Skeletal muscle tissue (tissue), 4 donors: ENCODE data around the gene GARS1. TPM values are rescaled to one million over a fixed set of nuclear protein-coding genes. Genes with fewer than 3 reads are reported as not detected.

Experiments used
- H3K27ac ChIP-seq: one replicate; pipeline ENCODE4 v1.7.0; 2013; ENCODE audit warnings: mild to moderate bottlenecking, low read depth, low read length, inconsistent platforms
- H3K27me3 ChIP-seq, 3 donors: one replicate each; pipeline ENCODE4 v1.7.0; 2013; ENCODE audit warnings: low read length in 3 of 3; ENCODE audit not compliant: control insufficient read depth in 3 of 3, insufficient read depth in 3 of 3
- H3K36me3 ChIP-seq, 3 donors: one replicate each; pipeline ENCODE4 v1.7.0; 2013; ENCODE audit warnings: low read length in 3 of 3; ENCODE audit not compliant: control insufficient read depth in 3 of 3, insufficient read depth in 3 of 3
- H3K4me1 ChIP-seq, 3 donors: one replicate each; pipeline ENCODE4 v1.7.0; 2013; ENCODE audit warnings: low read length in 3 of 3, mild to moderate bottlenecking in 3 of 3; ENCODE audit not compliant: control insufficient read depth in 3 of 3, insufficient read depth in 3 of 3
- H3K4me3 ChIP-seq, 3 donors: one replicate each; pipeline ENCODE4 v1.7.0; 2013; ENCODE audit warnings: low read length in 3 of 3
- H3K9ac ChIP-seq, 3 donors: one replicate each; pipeline ENCODE4 v1.7.0; 2013; ENCODE audit warnings: low read length in 3 of 3, mild to moderate bottlenecking in 3 of 3, moderate library complexity in 2 of 3, low read depth in 1 of 3
- H3K9me3 ChIP-seq, 3 donors: one replicate each; pipeline ENCODE4 v1.7.0; 2013; ENCODE audit warnings: low read length in 3 of 3; ENCODE audit not compliant: control insufficient read depth in 3 of 3
- total RNA-seq: library from RNA; depleted of rRNA; stranded (reverse); fragments of >200 nt; gene quantifications from one replicate; pipeline ENCODE4 v1.2.3, GENCODE V29; 2014
- donor health status: Osteomylitis.

Gene GARS1
- total RNA-seq, 1 donor from 2014 or later = 41.2 TPM

DNA sequence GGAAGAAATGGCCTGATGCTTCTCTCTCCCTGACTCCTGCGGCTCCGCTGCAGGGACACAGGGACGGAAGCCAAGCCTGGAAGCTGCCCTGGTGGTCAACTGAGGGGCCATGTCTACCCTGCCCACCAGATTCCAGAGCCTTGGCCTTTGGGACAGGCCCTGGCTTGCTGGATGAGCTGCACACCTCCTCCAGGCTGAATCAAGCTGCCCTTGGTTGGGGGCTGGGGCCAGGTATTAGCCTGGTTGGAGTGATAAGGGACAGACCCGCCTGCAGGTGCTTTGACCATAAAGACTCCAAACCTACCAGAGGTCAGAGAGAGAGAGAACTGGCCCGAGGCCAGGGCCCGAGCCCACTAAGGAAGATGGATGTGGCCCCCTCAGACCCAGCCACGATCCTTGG lies 57.5 kb downstream of the GARS1 start:
- Histone ChIP-seq H3K27me3 (no peaks in the 10 kb centered on the region), H3K4me3 (no peak overlapping the region), H3K36me3 (no peaks in the 10 kb centered on the region), H3K9me3 (no peaks in the 10 kb centered on the region), H3K4me1 (no peaks in the 10 kb centered on the region), H3K9ac (no peak overlapping the region), H3K27ac (no peak overlapping the region)

DNA sequence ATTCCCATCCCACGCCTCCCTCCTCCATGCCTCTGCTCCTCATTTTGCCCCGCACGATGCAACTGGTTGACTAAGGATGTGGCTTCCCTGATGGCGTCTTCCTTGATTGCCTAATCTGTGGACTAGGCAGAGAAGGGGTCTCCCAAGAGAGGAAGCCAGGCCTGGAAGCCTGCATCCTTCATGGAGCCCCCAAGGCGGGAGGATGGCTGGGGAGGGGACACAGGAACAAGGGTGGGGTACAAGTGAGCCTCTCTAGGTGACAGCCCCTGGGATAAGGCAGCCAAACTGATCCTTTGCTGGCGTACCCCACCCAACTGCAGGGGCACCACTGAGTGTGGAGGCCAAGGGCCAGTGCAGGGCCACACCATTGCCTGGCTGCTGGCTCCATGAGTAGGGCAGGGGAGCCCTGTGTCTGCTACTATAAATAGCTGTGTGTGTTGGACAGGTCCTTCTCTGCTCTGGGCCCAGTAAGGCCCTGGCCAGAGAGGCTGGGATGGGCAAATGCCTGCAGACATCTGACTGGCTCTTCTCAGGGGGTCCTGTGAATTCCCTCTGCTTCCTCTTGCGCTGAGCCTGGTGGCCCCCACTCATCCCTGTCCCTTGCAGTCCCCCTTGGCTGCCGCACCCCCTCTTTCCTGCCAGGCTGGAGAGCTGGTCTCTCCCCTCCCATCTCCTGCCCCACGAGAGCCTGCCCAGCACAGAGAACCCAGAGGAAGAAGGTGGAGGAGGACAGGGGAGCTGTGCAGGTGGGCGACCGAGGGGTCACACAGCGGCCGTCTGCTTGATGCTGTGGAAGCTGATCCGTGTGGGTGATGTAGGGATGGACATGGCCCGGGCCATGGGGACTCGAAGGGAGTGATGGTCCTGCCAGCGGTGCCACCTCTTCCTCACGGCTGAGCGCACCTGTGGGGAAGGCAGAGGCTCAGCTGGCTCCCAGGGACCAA lies 58.3 kb downstream of the GARS1 start:
- Histone ChIP-seq H3K27ac (no peak overlapping the region), H3K9ac (no peak overlapping the region), H3K4me3 (no peak overlapping the region), H3K9me3 (no peaks in the 10 kb centered on the region), H3K36me3 (no peaks in the 10 kb centered on the region), H3K4me1 (no peaks in the 10 kb centered on the region), H3K27me3 (no peaks in the 10 kb centered on the region)

DNA sequence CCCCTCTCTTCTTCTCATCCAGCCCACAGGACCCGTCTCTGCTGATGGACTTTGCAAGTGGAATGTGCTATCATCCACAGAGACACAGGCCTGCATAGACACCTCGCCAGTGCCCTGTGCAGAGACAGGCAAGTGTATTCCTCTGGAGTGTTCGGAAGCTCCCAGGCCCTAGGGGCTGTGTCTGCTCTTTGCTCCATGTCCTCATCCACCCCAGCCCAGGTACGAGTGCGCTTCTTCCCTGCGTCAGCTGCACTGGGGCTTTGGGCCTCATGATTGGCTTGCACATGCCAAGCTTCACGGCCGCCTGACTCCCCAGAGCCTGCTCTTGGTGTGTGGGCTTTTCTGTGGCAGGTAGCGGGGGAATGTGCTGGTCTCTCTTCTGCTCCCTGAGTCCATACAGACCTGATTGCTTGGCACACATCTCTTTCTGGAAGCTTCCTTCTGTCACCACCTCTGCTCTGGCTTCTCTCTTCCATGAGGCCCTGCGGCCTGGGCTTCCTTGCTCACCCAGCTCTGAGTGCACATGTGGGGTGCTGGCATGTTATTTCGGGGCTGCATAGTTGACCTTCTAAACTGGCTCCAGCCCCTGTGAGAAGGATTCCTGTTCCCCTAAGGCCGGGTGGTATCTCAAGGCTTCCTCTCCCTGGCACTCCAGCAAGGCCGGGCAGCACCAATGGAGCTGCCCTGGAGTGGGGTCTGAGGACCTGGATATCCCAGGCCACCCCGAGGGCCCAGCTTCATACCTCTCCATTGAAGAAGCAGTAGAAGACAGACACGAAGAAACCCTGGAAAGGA lies 59.8 kb downstream of the GARS1 start:
- Histone ChIP-seq H3K4me1 (no peaks in the 10 kb centered on the region), H3K36me3 (no peaks in the 10 kb centered on the region), H3K4me3 (no peak overlapping the region), H3K27me3 (no peaks in the 10 kb centered on the region), H3K27ac (no peak overlapping the region), H3K9ac (no peak overlapping the region), H3K9me3 (no peaks in the 10 kb centered on the region)

DNA sequence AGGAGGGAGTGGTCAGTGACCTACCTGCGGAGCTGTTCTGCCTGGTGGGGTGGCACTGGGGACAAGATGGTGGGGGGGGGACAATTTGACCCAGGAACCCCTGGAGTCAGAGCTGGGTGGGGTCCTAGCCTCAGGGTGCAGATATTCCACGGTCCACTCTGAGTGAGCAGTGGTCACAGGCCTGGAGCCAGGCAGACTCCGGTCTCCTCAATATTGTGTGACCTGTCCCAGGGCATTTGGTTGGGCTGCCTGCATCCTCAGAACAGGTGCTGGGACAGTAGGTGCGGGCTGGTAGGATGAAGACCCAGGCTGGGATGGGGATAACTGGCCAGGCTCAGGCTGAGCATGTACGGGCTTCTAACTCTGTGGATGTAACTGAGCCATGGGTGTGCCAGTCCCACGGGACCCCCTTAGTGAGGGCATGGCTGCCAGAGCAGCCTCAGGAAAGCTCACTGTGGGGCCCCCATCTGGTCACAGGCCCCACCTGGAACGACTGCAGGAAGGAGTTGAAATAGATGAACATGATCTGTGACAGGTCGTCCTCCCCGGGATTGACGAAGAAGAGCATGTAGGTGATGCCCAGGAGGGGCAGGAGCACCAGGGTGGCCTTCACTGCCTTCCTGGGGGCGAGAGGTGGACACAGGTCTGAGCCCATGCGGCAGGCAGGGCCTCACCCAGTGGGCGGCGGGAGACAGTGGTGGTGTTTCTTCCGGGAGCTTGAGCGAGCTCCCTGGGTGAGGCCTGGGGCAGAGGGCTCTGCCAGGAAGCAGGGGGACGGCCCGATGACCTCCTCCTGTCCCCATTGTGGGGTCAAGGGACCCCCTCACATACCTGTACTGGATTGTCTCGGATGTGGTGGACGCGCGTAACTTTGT lies 60.7 kb downstream of the GARS1 start:
- no peak overlapping the region for H3K4me3 ChIP-seq

DNA sequence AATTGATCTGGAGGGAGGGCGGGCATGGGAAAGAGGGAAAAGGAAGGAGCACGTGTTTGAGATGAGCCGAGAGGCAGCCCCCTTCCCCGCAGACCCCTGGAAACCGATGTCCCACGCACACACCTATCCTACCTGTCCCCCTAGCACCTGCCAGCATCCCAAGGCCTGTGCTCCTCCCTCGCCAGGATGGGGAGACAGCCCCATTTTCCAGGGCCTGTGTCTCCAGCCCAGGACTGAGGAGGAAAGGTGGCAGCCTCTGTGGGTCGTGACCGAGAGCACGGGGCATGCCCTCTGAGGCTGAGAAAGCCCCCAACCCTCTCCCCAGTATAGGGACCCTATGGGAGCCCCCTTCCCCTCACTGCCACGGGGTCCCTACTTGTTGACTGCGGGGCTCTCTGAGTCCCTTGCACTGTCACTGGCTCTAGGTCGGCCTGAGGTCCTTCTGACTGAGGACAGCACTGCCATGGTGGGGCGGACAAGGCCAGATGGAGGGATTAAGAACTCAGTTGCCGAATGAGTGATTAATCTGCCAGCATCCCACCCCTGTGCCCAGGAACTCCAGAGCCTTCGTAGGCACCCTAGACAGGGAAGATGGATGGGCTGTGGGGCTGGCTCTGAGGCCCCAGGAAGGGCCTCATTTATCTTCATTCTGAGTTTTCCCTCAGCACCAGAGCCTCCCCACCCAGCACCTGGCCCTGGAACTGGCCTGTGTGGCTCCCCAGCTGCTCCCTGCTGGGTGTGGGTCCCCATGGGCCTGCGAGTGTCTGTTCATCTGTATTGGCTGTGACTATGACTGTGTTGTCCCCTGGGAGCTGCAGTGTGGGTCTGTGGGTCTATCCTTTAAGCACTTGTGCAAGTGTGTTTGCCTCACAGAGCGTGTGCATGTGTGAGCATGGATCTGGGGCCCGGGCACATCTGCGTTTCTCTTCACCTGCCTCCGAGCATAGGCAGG lies 61.6 kb downstream of the GARS1 start:
- H3K4me3 ChIP-seq = no peak overlapping the region
- H3K27ac ChIP-seq = no peak overlapping the region
- H3K9ac ChIP-seq = no peak overlapping the region
- no peaks in the 10 kb centered on the region for H3K27me3 ChIP-seq
- H3K36me3 ChIP-seq = no peaks in the 10 kb centered on the region
- H3K4me1 ChIP-seq = no peaks in the 10 kb centered on the region
- no peaks in the 10 kb centered on the region for H3K9me3 ChIP-seq

More for the DNA sequence above, 60.7 kb downstream of the GARS1 start:
- no peaks in the 10 kb centered on the region for H3K36me3 ChIP-seq
- no peaks in the 10 kb centered on the region for H3K4me1 ChIP-seq
- no peaks in the 10 kb centered on the region for H3K27me3 ChIP-seq
- no peak overlapping the region for H3K9ac ChIP-seq
- no peaks in the 10 kb centered on the region for H3K9me3 ChIP-seq
- no peak overlapping the region for H3K27ac ChIP-seq

DNA sequence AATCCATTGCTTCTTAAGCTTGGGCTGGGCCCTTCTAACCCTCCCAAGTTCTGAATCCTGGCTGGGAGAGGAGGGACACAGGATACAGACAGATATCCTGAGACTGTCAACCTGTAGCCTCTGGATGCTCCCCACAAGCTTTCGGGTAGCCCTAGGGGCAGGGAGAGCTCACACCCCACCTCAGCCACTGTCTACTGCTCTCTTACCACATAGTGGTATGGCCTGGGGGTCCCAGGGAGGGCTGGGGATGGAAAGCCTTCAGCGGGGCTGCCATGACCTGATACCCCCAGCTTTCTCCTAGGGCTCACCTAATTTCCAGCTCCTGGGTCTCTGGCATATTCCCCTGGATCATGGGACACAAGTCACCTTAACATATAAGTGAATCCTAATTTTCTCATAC lies 62.5 kb downstream of the GARS1 start:
- Histone ChIP-seq H3K4me1 (no peaks in the 10 kb centered on the region), H3K9ac (no peak overlapping the region), H3K4me3 (no peak overlapping the region), H3K9me3 (no peaks in the 10 kb centered on the region), H3K27me3 (no peaks in the 10 kb centered on the region), H3K36me3 (no peaks in the 10 kb centered on the region), H3K27ac (no peak overlapping the region)

DNA sequence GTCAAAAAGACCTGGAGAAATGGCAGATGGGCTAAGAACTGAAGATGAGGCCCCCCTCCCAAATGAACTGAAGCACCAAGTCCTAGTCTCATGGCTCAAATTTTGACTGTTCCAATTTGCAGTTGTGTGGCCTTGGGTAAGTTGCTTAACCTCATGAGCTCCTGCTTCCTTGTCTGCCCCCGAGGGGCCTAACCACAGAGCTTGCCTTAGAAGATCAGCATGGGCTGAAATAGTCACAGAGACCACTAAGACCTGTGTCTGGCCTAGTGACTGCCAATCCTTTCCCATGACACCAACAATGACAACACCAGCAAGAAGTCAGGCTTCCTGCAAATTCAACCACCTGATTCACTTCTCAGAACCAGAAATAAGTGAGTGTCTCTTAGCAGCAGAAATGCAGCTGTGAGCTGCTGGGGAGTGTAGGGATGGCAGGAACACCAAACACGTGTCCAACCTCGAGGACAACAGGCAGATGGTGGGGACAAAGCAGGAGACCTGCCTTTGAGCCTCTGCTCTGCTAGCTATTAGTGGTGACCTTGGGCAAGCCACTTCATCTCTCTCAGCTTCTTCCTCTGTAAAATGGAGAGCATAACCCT lies 63.9 kb downstream of the GARS1 start:
- Histone ChIP-seq H3K36me3 (no peaks in the 10 kb centered on the region), H3K4me3 (no peak overlapping the region), H3K4me1 (no peaks in the 10 kb centered on the region), H3K27ac (no peak overlapping the region), H3K27me3 (peaks cover 0 to 6% (median 3%) of the 10 kb centered on the region in 3 donors), H3K9ac (no peak overlapping the region), H3K9me3 (no peaks in the 10 kb centered on the region)

DNA sequence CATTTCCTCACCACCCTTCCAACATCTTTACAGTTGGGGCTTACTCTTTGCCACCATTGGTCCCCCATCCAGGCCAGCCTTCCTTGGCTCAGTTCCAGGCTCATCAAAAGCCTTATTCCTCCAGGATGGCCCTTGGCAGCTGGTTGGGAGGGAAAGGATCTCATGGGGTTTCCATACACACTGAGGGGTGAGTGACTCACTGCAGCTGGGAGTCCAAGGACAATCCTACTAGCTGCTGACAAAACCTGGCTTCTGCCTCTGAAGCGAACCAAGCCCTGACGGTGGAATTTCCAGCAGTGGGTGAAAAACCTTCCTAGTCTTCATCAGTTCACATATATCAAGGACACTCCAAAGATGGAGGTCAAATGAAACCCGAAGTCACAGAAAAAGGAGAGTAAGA lies 64.6 kb downstream of the GARS1 start:
- no peak overlapping the region for H3K27ac ChIP-seq
- no peaks in the 10 kb centered on the region for H3K9me3 ChIP-seq
- H3K4me3 ChIP-seq = no peak overlapping the region
- H3K4me1 ChIP-seq = no peaks in the 10 kb centered on the region
- peaks cover 0 to 10% (median 3%) of the 10 kb centered on the region in 3 donors for H3K27me3 ChIP-seq
- no peak overlapping the region for H3K9ac ChIP-seq
- H3K36me3 ChIP-seq = no peaks in the 10 kb centered on the region
